ENCODE measurements around the gene TREH. TPM values are rescaled to one million over a fixed set of nuclear protein-coding genes. Genes with fewer than 3 reads are reported as not detected.
A peak's percentile ranks its signal among the peaks of the same experiment; 100 is the strongest.

Gene TREH
- total RNA-seq, 3 donors from 2014 or later: not detected

DNA sequence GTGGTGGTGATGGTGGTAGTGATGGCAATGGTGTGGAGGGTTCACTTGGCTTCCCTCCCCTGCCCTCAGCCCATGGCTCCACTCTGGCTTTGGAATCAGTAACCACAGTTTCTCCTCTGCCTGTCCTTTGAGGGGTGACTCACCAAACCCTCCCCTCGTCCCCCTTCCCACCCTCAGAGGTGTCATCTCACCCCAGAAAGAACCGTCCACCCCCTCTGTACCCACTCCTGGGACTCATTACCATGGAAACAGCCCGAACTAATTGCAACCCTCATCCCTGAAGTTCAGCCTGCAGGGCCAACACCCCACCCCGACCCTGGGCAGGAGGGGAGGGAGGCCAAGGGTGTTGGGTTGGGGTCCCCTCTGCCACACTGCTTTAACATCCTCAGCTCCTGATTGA is 45.5 kb downstream of the TREH start:
- no peak for DNase-seq (ENCODE audit: low spot score in 2 of 2)
- H3K27me3 ChIP-seq: no peaks in the 10 kb centered on the region
- H3K36me3 ChIP-seq: no peaks in the 10 kb centered on the region
- H3K9me3 ChIP-seq: no peaks in the 10 kb centered on the region
- peak overlapping the region in 1 of 3 donors; percentile 65 for H3K4me3 ChIP-seq
- intact Hi-C loops (cut with DNase I; ENCODE audit: low total_unique reads): no loop called here
- peak overlapping the region; percentile 81 to 87 for H3K27ac ChIP-seq
- no peak for TF ChIP-seq POLR2AphosphoS5 (IDR thresholded peaks at IDR 0.05)
- TF ChIP-seq POLR2A (IDR thresholded peaks at IDR 0.05): no peak
- TF ChIP-seq, protein P1, sequence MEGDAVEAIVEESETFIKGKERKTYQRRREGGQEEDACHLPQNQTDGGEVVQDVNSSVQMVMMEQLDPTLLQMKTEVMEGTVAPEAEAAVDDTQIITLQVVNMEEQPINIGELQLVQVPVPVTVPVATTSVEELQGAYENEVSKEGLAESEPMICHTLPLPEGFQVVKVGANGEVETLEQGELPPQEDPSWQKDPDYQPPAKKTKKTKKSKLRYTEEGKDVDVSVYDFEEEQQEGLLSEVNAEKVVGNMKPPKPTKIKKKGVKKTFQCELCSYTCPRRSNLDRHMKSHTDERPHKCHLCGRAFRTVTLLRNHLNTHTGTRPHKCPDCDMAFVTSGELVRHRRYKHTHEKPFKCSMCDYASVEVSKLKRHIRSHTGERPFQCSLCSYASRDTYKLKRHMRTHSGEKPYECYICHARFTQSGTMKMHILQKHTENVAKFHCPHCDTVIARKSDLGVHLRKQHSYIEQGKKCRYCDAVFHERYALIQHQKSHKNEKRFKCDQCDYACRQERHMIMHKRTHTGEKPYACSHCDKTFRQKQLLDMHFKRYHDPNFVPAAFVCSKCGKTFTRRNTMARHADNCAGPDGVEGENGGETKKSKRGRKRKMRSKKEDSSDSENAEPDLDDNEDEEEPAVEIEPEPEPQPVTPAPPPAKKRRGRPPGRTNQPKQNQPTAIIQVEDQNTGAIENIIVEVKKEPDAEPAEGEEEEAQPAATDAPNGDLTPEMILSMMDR (IDR thresholded peaks at IDR 0.05): no peak
- peaks cover 5 to 11% of the 10 kb centered on the region in 2 donors for H3K4me1 ChIP-seq

DNA sequence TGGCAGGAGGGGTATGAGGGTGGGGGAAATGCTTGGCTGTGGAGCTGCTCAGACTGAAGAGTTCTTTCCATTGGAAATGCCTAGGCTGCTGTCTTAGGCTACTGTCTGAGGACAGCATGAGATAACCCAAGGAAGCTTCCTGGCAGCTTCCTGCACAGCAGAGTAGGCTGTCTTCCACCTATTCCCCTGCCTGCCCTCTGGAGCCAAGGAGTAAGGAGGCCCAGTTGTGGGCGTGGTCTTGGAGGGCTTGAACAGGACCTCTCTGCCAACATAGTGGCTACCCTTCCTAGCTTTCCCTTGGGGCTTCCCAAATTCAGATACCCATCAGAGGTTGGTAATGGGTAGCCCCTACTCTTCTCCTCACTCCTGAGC is 46.1 kb downstream of the TREH start:
- intact Hi-C loops (cut with DNase I; ENCODE audit: low total_unique reads): no loop called here
- H3K9me3 ChIP-seq: no peaks in the 10 kb centered on the region
- no peaks in the 10 kb centered on the region for H3K36me3 ChIP-seq
- TF ChIP-seq POLR2AphosphoS5 (IDR thresholded peaks at IDR 0.05) (no peak), POLR2A (IDR thresholded peaks at IDR 0.05) (no peak)
- TF ChIP-seq, protein P1 (IDR thresholded peaks at IDR 0.05): no peak
- peak overlapping the region; percentile 81 to 87 for H3K27ac ChIP-seq
- H3K27me3 ChIP-seq: no peaks in the 10 kb centered on the region
- H3K4me1 ChIP-seq: peaks cover 5 to 11% of the 10 kb centered on the region in 2 donors
- H3K4me3 ChIP-seq: no peak overlapping the region
- DNase-seq (ENCODE audit: low spot score in 2 of 2): no peak

DNA sequence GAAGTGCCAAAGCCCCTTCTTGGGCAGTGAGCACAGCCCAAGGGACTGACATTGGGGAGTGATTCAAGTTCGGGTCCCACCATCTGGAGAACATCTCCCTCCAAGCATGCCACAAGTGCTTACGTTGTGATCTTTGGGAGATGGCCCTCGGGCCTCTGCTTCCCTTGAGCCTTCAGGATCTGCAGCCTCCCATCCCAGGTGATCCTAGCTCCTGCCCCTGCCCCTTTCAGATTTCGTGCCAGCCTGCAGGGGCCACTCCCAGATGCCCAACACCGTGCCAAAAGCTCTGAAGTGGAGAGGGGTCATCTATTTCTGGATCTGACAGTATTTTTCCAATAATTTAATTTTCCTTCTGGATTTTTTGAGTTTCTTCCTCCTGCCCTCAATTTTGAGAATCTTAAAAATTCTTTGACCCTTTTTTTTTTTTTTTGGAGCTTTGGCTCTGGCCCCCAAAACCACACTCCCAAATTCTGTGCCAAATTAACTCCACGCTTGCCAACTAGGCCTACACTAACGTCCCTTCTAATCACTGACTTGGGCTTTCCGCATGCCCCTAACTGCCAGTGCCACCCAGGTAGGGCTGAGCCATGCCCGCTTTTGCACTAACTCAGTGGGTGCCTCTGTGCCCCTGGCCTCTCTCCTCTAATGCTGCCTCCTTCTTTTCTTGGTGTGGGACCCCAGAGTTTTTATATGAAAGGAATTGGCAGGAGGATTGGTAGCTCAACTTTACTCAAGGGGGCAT is 46.7 kb downstream of the TREH start:
- Histone ChIP-seq H3K4me1 (peaks cover 5 to 11% of the 10 kb centered on the region in 2 donors), H3K9me3 (no peaks in the 10 kb centered on the region), H3K27me3 (no peaks in the 10 kb centered on the region), H3K4me3 (no peak overlapping the region), H3K27ac (peak overlapping the region in 1 of 2 donors; percentile 87), H3K36me3 (no peaks in the 10 kb centered on the region)
- no peak for DNase-seq (ENCODE audit: low spot score in 2 of 2)
- intact Hi-C loops (cut with DNase I; ENCODE audit: low total_unique reads): no loop called here
- TF ChIP-seq, protein P1 (IDR thresholded peaks at IDR 0.05): no peak
- TF ChIP-seq POLR2AphosphoS5 (IDR thresholded peaks at IDR 0.05): no peak
- no peak for TF ChIP-seq POLR2A (IDR thresholded peaks at IDR 0.05)

DNA sequence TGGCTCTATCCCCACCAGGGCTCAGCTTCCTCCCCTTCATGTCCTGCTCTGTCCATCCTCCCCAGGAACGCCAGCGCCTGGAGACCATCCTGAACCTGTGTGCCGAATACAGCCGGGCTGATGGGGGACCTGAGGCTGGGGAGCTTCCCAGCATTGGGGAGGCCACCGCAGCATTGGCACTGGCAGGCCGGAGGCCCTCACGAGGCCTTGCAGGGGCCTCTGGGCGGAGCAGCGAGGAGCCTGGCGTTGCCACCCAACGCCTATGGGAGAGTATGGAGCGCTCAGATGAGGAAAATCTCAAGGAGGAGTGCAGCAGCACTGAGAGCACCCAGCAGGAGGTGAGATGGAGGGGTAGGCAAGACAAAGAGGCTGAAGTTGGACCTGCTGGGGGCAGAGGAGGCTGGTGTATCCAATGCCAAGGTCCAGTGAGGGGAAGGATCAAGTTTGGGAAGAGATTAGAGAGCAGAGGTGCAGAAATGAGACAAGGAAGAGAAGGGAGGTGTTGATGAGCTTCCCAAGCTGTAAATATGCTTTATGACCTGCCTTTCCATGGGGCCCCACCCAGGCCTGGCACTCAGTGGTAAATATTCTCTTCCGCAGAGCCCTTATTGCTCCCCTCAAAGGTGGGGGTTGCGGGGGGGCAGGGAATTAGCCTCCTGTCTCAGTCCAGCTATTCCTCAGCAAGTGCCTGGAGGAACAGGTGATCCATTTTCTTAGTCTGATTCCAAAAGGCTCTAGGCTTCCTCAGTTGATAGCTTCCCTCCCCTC is 48.1 kb downstream of the TREH start:
- intact Hi-C loops (cut with DNase I; ENCODE audit: low total_unique reads): no loop called here
- Histone ChIP-seq H3K36me3 (no peaks in the 10 kb centered on the region), H3K27ac (no peak overlapping the region)

More for the DNA sequence above, 48.1 kb downstream of the TREH start:
- Histone ChIP-seq H3K27me3 (no peaks in the 10 kb centered on the region), H3K4me3 (no peak overlapping the region), H3K4me1 (peaks cover 5 to 11% of the 10 kb centered on the region in 2 donors), H3K9me3 (no peaks in the 10 kb centered on the region)
- no peak for DNase-seq (ENCODE audit: low spot score in 2 of 2)
- TF ChIP-seq POLR2AphosphoS5 (IDR thresholded peaks at IDR 0.05): no peak
- TF ChIP-seq POLR2A (IDR thresholded peaks at IDR 0.05): no peak
- TF ChIP-seq, protein P1 (IDR thresholded peaks at IDR 0.05): no peak
